Neural cell (in vitro differentiated cells): ENCODE data around the gene NRBF2. TPM values are rescaled to one million over a fixed set of nuclear protein-coding genes. Genes with fewer than 3 reads are reported as not detected.

Source experiments
- H2AFZ ChIP-seq: fragments of 200-600, 300-800 bp; sonication (generic), shearing (Covaris generic); 2 replicates; pipeline ENCODE4 v1.6.0; 2014; ENCODE audit warnings: low read depth, mild to moderate bottlenecking, antibody characterized with exemption, low read length, moderate library complexity
- H3F3A ChIP-seq: fragments of 200-600 bp; shearing (Covaris generic); 2 replicates; pipeline ENCODE4 v1.6.1; 2016; ENCODE audit warnings: mild to moderate bottlenecking, moderate library complexity, mixed read lengths, antibody characterized with exemption, low read length; ENCODE audit not compliant: insufficient read depth, poor library complexity, severe bottlenecking
- H3K27ac ChIP-seq: fragments of 200-600, 300-800 bp; sonication (generic), shearing (Covaris generic); 2 replicates; pipeline ENCODE4 v1.5.1; 2014; ENCODE audit warnings: mild to moderate bottlenecking, low read length, moderate library complexity
- H3K27me3 ChIP-seq: fragments of 300-800, 200-600 bp; sonication (generic), shearing (Covaris generic); 2 replicates; pipeline ENCODE4 v1.6.0; 2014; ENCODE audit warnings: mild to moderate bottlenecking, low read depth, low read length, moderate library complexity; ENCODE audit not compliant: insufficient read depth
- H3K36me3 ChIP-seq: fragments of 300-800, 200-600 bp; sonication (generic), shearing (Covaris generic); 2 replicates; pipeline ENCODE4 v1.5.1; 2014; ENCODE audit warnings: mild to moderate bottlenecking, antibody characterized with exemption, low read length, moderate library complexity; ENCODE audit not compliant: insufficient read depth
- H3K4me2 ChIP-seq: fragments of 300-800, 200-600 bp; sonication (generic), shearing (Covaris generic); 2 replicates; pipeline ENCODE4 v1.6.0; 2014; ENCODE audit warnings: mild to moderate bottlenecking, low read length
- H3K4me3 ChIP-seq: fragments of 300-800, 200-600 bp; sonication (generic), shearing (Covaris generic); 2 replicates; pipeline ENCODE4 v1.5.1; 2014; ENCODE audit warnings: mild to moderate bottlenecking, low read length, moderate library complexity
- H3K79me2 ChIP-seq: fragments of 200-600 bp; shearing (Covaris generic); replicated peaks from 2 replicates; pipeline ENCODE4 v1.6.0; 2014; ENCODE audit warnings: mild to moderate bottlenecking, low read length, moderate library complexity; ENCODE audit not compliant: insufficient read depth
- H3K9ac ChIP-seq: fragments of 300-800, 200-600 bp; sonication (generic), shearing (Covaris generic); 2 replicates; pipeline ENCODE4 v1.6.1; 2016; ENCODE audit warnings: mild to moderate bottlenecking, low read length, mixed read lengths
- H3K9me2 ChIP-seq: fragments of 200-600 bp; shearing (Covaris generic); 2 replicates; pipeline ENCODE4 v1.6.1; 2016; ENCODE audit warnings: mild to moderate bottlenecking, low read length, mixed read lengths; ENCODE audit not compliant: insufficient read depth
- H3K9me3 ChIP-seq: fragments of 200-600, 300-800 bp; sonication (generic), shearing (Covaris generic); 2 replicates; pipeline ENCODE4 v1.6.1; 2016; ENCODE audit warnings: mild to moderate bottlenecking, mixed run types, low read length, moderate library complexity, mixed read lengths
- H4K20me1 ChIP-seq: fragments of 200-600 bp; shearing (Covaris generic); 2 replicates; pipeline ENCODE4 v1.6.1; 2016; ENCODE audit warnings: mild to moderate bottlenecking, mixed run types; ENCODE audit not compliant: insufficient read depth
- EP300 ChIP-seq: fragments of 450-650 bp; conservative IDR thresholded peaks from 2 replicates; pipeline ENCODE4 v1.6.1; 2014; ENCODE audit warnings: antibody characterized with exemption, mild to moderate bottlenecking, moderate library complexity; ENCODE audit not compliant: poor library complexity, severe bottlenecking
- EZH2 ChIP-seq: fragments of 200-600, 300-800 bp; shearing (Covaris generic), sonication (generic); IDR thresholded peaks from 2 replicates; pipeline ENCODE4 v1.6.1; 2014; ENCODE audit warnings: antibody characterized with exemption, low read length, borderline replicate concordance, mild to moderate bottlenecking; ENCODE audit not compliant: insufficient read depth, poor library complexity, severe bottlenecking
- MXI1 ChIP-seq: fragments of 450-650 bp; conservative IDR thresholded peaks from 2 replicates; pipeline ENCODE4 v1.6.1; 2014; ENCODE audit warnings: antibody characterized with exemption, mild to moderate bottlenecking; ENCODE audit not compliant: poor library complexity, severe bottlenecking
- POLR2AphosphoS5 ChIP-seq: IDR thresholded peaks from 2 replicates; pipeline ENCODE4 v1.6.1; 2012
- RAD21 ChIP-seq: fragments of 450-650 bp; conservative IDR thresholded peaks from 2 replicates; pipeline ENCODE4 v1.6.1; 2014; ENCODE audit warnings: antibody characterized with exemption, mild to moderate bottlenecking, moderate library complexity
- SMC3 ChIP-seq: fragments of 450-650 bp; conservative IDR thresholded peaks from 2 replicates; pipeline ENCODE4 v1.6.1; 2014; ENCODE audit warnings: antibody characterized with exemption, mild to moderate bottlenecking, moderate library complexity; ENCODE audit not compliant: poor library complexity
- TAF1 ChIP-seq: IDR thresholded peaks from 2 replicates; pipeline ENCODE4 v1.6.1; 2012; ENCODE audit warnings: low read depth
- polyA plus RNA-seq: library from polyadenylated mRNA; depleted of rRNA; stranded (reverse); fragments of >200 nt; gene quantifications from 2 replicates; pipeline ENCODE4 v1.2.3, GENCODE V29; 2014
- TF ChIP-seq, protein P1 (sequence below): IDR thresholded peaks from 2 replicates; pipeline ENCODE4 v1.6.1; 2012; ENCODE audit warnings: borderline replicate concordance
- TF ChIP-seq, protein P2 (sequence below): fragments of 450-650 bp; IDR thresholded peaks from 2 replicates; pipeline ENCODE4 v1.5.1; 2014; ENCODE audit warnings: antibody characterized with exemption, mild to moderate bottlenecking, moderate library complexity; ENCODE audit not compliant: poor library complexity, severe bottlenecking

The NRBF2 gene
- polyA plus RNA-seq, 1 donor from 2014 or later: 32.7 TPM

DNA sequence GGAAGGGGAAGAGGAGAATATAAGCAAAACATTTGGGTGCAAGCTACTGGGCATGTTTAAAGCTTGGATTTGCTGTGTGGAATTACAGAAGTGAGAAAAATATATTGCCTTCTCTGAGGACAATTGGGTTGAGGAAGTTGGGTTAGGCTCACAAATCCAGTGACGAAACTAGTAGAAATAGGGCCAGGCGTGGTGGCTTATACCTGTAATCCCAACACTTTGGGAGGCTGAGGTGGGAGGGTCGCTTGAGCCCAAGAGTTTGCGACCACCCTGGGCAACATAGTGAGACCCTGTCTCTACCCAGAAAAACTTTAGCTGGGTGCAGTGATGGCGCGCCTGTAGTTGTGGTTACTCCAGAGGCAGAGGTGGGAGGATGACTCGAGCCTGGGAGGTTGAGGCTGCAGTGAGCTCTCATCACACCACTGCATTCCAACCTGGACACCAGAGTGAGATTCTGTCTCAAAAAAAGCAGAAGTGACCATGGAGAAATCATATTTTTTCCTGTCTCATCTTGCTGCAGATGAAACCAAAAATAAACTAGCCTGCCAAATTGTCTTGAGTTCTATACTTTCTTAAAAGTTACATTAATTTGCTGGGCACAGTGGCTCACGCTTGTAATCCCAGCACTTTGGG, 22.4 kb downstream of the NRBF2 start:
- Histone ChIP-seq H3K27me3 (no peaks in the 10 kb centered on the region), H3K4me3 (no peak overlapping the region), H3K9me2 (no peaks in the 10 kb centered on the region), H3K27ac (no peak overlapping the region), H3K79me2 (no peaks in the 10 kb centered on the region), H3K9ac (no peak overlapping the region), H3F3A (no peaks in the 10 kb centered on the region), H4K20me1 (no peaks in the 10 kb centered on the region), H3K4me2 (no peak overlapping the region), H3K36me3 (no peaks in the 10 kb centered on the region), H3K9me3 (no peaks in the 10 kb centered on the region), H2AFZ (no peak overlapping the region)
- TF ChIP-seq, protein P1, sequence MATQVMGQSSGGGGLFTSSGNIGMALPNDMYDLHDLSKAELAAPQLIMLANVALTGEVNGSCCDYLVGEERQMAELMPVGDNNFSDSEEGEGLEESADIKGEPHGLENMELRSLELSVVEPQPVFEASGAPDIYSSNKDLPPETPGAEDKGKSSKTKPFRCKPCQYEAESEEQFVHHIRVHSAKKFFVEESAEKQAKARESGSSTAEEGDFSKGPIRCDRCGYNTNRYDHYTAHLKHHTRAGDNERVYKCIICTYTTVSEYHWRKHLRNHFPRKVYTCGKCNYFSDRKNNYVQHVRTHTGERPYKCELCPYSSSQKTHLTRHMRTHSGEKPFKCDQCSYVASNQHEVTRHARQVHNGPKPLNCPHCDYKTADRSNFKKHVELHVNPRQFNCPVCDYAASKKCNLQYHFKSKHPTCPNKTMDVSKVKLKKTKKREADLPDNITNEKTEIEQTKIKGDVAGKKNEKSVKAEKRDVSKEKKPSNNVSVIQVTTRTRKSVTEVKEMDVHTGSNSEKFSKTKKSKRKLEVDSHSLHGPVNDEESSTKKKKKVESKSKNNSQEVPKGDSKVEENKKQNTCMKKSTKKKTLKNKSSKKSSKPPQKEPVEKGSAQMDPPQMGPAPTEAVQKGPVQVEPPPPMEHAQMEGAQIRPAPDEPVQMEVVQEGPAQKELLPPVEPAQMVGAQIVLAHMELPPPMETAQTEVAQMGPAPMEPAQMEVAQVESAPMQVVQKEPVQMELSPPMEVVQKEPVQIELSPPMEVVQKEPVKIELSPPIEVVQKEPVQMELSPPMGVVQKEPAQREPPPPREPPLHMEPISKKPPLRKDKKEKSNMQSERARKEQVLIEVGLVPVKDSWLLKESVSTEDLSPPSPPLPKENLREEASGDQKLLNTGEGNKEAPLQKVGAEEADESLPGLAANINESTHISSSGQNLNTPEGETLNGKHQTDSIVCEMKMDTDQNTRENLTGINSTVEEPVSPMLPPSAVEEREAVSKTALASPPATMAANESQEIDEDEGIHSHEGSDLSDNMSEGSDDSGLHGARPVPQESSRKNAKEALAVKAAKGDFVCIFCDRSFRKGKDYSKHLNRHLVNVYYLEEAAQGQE: no peak
- no peak for TF ChIP-seq TAF1
- no peak for TF ChIP-seq EP300
- no peak for TF ChIP-seq SMC3
- TF ChIP-seq EZH2: no peak
- TF ChIP-seq, protein P2, sequence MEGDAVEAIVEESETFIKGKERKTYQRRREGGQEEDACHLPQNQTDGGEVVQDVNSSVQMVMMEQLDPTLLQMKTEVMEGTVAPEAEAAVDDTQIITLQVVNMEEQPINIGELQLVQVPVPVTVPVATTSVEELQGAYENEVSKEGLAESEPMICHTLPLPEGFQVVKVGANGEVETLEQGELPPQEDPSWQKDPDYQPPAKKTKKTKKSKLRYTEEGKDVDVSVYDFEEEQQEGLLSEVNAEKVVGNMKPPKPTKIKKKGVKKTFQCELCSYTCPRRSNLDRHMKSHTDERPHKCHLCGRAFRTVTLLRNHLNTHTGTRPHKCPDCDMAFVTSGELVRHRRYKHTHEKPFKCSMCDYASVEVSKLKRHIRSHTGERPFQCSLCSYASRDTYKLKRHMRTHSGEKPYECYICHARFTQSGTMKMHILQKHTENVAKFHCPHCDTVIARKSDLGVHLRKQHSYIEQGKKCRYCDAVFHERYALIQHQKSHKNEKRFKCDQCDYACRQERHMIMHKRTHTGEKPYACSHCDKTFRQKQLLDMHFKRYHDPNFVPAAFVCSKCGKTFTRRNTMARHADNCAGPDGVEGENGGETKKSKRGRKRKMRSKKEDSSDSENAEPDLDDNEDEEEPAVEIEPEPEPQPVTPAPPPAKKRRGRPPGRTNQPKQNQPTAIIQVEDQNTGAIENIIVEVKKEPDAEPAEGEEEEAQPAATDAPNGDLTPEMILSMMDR: no peak
- TF ChIP-seq RAD21: no peak
- TF ChIP-seq POLR2AphosphoS5: no peak
- TF ChIP-seq MXI1: no peak

DNA sequence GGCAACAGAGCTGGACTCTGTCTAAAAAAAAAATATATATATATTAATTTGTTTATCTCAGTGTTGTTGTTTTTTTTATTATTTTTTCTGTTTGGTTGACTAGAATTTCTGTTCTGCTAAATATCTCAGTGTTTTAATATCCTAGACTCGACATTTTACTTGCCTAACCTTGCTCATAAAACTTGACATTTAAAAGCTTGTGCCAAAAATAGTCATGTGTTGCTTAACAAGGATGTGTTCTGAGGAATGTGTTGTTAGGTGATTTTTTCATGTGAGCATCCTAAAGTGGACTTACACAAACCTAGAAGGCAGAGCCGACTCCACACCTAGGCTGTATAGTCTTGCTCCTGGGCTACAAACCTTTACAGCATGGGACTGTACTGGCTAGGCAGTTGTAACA, 23.1 kb downstream of the NRBF2 start:
- Histone ChIP-seq H3K9ac (no peak overlapping the region), H3K4me2 (no peak overlapping the region), H3K27ac (no peak overlapping the region), H3K79me2 (no peaks in the 10 kb centered on the region), H3K9me2 (no peaks in the 10 kb centered on the region), H4K20me1 (no peaks in the 10 kb centered on the region), H3K9me3 (no peaks in the 10 kb centered on the region), H3F3A (no peaks in the 10 kb centered on the region), H3K27me3 (no peaks in the 10 kb centered on the region), H3K36me3 (no peaks in the 10 kb centered on the region), H2AFZ (no peak overlapping the region), H3K4me3 (no peak overlapping the region)
- no peak for TF ChIP-seq EZH2
- TF ChIP-seq TAF1: no peak
- no peak for TF ChIP-seq POLR2AphosphoS5
- TF ChIP-seq, protein P1: no peak
- no peak for TF ChIP-seq MXI1
- TF ChIP-seq SMC3: no peak
- TF ChIP-seq, protein P2: no peak
- TF ChIP-seq RAD21: no peak
